Fibroblast of gingiva (primary cell): Measurements from ENCODE around the gene FAM167B.
"Not testable (repeated sequence)": the region's sequence is repeated elsewhere in the genome, so short reads cannot be mapped to it uniquely, and the experiment has no call there.

Experiments used
- DNase-seq: peaks from one replicate; pipeline ENCODE4 v3.0.0-alpha.2; 2011; ENCODE audit warnings: low read depth

The FAM167B gene

GRCh38 chr1:32263236-32263593 lies 16.2 kb downstream of the FAM167B start:
- DNase-seq = not testable (repeated sequence)

- no peak for DNase-seq
Measured at GRCh38 chr1:32263744-32264143, 16.7 kb downstream of the FAM167B start.

- DNase-seq = no peak
Measured at GRCh38 chr1:32265846-32266245, 18.8 kb downstream of the FAM167B start.

GRCh38 chr1:32266921-32267591 lies 20.0 kb downstream of the FAM167B start:
- peak; percentile 58 for DNase-seq

GRCh38 chr1:32269744-32270143 lies 22.7 kb downstream of the FAM167B start:
- DNase-seq = no peak

GRCh38 chr1:32272557-32273390 lies 25.8 kb downstream of the FAM167B start:
- DNase-seq = no peak

- DNase-seq = no peak
Measured at GRCh38 chr1:32273391-32274208, 26.6 kb downstream of the FAM167B start.

- no peak for DNase-seq
Measured at GRCh38 chr1:32274646-32275340, 27.8 kb downstream of the FAM167B start.

GRCh38 chr1:32275424-32275823 lies 28.4 kb downstream of the FAM167B start:
- no peak for DNase-seq

GRCh38 chr1:32276032-32276782 lies 29.2 kb downstream of the FAM167B start:
- DNase-seq = no peak

- not testable (repeated sequence) for DNase-seq
Measured at GRCh38 chr1:32284777-32285176, 37.8 kb downstream of the FAM167B start.

- no peak for DNase-seq
Measured at GRCh38 chr1:32285658-32286057, 38.6 kb downstream of the FAM167B start.

GRCh38 chr1:32286763-32287162 lies 39.7 kb downstream of the FAM167B start:
- DNase-seq = no peak

GRCh38 chr1:32289256-32289655 lies 42.2 kb downstream of the FAM167B start:
- no peak for DNase-seq

- no peak for DNase-seq
Measured at GRCh38 chr1:32291145-32291707, 44.2 kb downstream of the FAM167B start.

GRCh38 chr1:32291708-32292538 lies 44.9 kb downstream of the FAM167B start, which contains the start of gene HDAC1:
Gene HDAC1 (plus strand): TSS chr1:32292083. CDS start chr1:32292170, 87 bp downstream.
- DNase-seq = peak; percentile 92

GRCh38 chr1:32298211-32298610 lies 51.2 kb downstream of the FAM167B start:
- not testable (repeated sequence) for DNase-seq
